PFSK-1 (cell line): ENCODE results near the gene DHX35. TPM values are rescaled to one million over a fixed set of nuclear protein-coding genes. Genes with fewer than 3 reads are reported as not detected.
A peak's percentile ranks its signal among the peaks of the same experiment; 100 is the strongest.

Experiments
- FOXP2 ChIP-seq: optimal IDR thresholded peaks from 2 replicates; pipeline ENCODE3; 2011; ENCODE audit warnings: borderline replicate concordance, control low read depth, inconsistent platforms; ENCODE audit not compliant: insufficient read depth; ENCODE audit errors: extremely low read length, extremely low read depth
- POLR2AphosphoS5 ChIP-seq: IDR thresholded peaks from 2 replicates; pipeline ENCODE4 v1.6.1; 2012; ENCODE audit warnings: low read depth, mild to moderate bottlenecking, control low read depth, low read length, moderate library complexity
- SIN3A ChIP-seq: IDR thresholded peaks from 2 replicates; pipeline ENCODE4 v1.6.1; 2012; ENCODE audit warnings: mild to moderate bottlenecking, low read length, moderate library complexity, borderline replicate concordance; ENCODE audit not compliant: insufficient read depth
- TAF1 ChIP-seq: IDR thresholded peaks from 2 replicates; pipeline ENCODE4 v1.6.1; 2012; ENCODE audit warnings: low read length, control low read depth, borderline replicate concordance; ENCODE audit not compliant: insufficient read depth
- polyA plus RNA-seq: library from polyadenylated mRNA; unstranded; fragments of >200 nt; gene quantifications from one replicate; pipeline ENCODE4 v1.2.1, GENCODE V29; 2012; ENCODE audit warnings: low read depth, missing spikeins; ENCODE audit not compliant: insufficient read length
- TF ChIP-seq, protein P1 (sequence below), 2 experiments: IDR thresholded peaks; 2 replicates each; pipeline versions ENCODE4 v1.6.1 to v1.8.0; 2011 to 2012; ENCODE audit warnings: low read depth in 2 of 2, low read length in 2 of 2, control low read depth in 1 of 2, inconsistent platforms in 1 of 2, mild to moderate bottlenecking in 1 of 2, moderate library complexity in 1 of 2; ENCODE audit not compliant: insufficient read depth in 1 of 2

Gene DHX35, protein sequence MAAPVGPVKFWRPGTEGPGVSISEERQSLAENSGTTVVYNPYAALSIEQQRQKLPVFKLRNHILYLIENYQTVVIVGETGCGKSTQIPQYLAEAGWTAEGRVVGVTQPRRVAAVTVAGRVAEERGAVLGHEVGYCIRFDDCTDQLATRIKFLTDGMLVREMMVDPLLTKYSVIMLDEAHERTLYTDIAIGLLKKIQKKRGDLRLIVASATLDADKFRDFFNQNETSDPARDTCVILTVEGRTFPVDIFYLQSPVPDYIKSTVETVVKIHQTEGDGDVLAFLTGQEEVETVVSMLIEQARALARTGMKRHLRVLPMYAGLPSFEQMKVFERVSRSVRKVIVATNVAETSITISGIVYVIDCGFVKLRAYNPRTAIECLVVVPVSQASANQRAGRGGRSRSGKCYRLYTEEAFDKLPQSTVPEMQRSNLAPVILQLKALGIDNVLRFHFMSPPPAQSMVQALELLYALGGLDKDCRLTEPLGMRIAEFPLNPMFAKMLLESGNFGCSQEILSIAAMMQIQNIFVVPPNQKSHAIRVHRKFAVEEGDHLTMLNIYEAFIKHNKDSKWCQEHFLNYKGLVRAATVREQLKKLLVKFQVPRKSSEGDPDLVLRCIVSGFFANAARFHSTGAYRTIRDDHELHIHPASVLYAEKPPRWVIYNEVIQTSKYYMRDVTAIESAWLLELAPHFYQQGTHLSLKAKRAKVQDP
- 9.4 TPM for polyA plus RNA-seq

DNA sequence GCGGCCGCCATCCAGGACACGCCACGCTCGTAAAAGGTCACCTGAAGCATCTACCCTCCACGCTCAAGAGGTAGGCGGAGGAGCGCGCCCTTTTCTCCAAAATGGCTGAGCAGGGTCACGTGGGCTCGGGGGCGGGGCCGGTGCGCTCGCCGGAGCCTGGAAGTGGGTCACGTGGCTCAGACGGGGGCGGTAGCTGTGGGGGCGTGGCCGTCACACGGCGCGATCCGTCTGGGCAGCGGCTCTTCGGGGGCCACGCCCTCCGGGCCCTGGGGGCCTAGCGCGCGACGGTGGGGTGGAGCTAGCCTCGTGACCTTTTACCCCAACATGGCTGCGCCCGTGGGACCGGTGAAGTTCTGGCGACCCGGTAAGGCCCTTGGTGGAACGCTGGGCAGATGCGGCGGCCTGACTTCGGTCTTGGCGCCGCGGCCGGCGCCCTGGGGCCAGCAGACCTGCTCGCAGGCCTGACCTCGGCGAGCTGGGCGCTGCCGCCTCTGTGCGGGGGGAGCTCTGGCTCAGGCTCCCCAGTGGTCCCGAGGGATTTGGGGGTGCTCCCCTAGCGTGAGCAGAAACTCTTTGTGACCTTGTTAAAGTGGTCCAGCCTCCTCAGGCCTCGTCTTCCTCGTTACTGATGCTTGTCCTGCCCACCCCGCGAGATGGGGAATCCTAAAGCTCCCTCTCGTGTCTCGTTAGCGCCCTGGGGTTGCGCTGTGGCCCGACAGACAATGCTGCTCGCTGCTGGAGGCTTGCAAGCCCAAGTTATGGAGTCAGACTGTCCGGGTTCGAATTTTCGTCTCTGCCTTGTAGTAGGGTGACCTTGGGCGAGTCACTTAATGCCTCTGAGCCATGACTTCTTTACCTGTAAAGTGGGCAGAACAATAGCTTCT lies at the start of gene DHX35:
DHX35 (plus strand) TSS at position 301 of the 884 bp plus-strand sequence; CDS start at position 325, 24 bp downstream.
- TF ChIP-seq SIN3A (no peak), TAF1 (peak; percentile 59; the same call in 1 of the 2 replicates), POLR2AphosphoS5 (peak; percentile 58; the same call in 1 of the 2 replicates), FOXP2 (peak; percentile 73)
- TF ChIP-seq, protein P1, sequence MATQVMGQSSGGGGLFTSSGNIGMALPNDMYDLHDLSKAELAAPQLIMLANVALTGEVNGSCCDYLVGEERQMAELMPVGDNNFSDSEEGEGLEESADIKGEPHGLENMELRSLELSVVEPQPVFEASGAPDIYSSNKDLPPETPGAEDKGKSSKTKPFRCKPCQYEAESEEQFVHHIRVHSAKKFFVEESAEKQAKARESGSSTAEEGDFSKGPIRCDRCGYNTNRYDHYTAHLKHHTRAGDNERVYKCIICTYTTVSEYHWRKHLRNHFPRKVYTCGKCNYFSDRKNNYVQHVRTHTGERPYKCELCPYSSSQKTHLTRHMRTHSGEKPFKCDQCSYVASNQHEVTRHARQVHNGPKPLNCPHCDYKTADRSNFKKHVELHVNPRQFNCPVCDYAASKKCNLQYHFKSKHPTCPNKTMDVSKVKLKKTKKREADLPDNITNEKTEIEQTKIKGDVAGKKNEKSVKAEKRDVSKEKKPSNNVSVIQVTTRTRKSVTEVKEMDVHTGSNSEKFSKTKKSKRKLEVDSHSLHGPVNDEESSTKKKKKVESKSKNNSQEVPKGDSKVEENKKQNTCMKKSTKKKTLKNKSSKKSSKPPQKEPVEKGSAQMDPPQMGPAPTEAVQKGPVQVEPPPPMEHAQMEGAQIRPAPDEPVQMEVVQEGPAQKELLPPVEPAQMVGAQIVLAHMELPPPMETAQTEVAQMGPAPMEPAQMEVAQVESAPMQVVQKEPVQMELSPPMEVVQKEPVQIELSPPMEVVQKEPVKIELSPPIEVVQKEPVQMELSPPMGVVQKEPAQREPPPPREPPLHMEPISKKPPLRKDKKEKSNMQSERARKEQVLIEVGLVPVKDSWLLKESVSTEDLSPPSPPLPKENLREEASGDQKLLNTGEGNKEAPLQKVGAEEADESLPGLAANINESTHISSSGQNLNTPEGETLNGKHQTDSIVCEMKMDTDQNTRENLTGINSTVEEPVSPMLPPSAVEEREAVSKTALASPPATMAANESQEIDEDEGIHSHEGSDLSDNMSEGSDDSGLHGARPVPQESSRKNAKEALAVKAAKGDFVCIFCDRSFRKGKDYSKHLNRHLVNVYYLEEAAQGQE (IDR thresholded peaks at IDR 0.05; ENCODE audit: insufficient read depth in 1 of 2, low read depth in 2 of 2, low read length in 2 of 2) = no peak

DNA sequence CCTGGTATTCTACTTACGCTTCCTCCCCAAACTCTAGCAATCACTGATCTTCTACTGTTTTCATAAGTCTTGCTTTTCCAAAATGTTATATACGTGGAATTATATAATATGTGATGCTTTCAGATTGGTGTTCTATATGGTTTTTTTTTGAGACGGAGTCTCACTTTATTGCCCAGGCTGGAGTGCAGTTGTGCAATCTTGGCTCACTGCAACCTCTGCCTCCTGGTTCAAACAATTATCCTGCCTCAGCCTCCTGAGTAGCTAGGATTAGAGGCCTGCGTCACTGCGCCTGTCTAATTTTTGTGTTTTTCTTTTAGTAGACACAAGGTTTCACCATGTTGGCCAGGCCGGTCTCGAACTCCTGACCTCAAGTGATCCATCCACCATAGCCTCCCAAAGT lies 46.8 kb upstream of the DHX35 start:
- TF ChIP-seq TAF1 (no peak), FOXP2 (no peak), POLR2AphosphoS5 (no peak), SIN3A (no peak)
- TF ChIP-seq, protein P1 (IDR thresholded peaks at IDR 0.05; ENCODE audit: insufficient read depth in 1 of 2, low read depth in 2 of 2, low read length in 2 of 2) = no peak

DNA sequence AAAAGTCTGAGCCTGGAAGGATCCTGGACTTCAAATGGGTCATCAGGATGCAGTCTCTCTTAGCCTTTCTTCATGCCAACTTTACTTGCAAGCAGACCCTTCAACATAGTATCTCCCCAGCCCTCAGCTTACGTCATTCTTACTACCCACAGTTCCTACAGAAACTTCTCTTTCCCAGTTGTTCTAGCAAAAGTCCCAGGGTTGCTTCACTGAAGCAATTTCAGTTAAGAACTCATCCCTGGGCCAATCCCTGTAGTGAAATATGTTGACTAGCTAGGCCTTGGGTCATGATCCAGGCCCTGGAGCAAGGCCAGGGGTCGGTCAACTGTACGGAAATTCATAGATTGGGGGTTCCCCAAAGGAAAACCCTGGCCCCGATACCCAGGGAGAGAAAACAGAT lies 44.5 kb upstream of the DHX35 start:
- no peak for TF ChIP-seq SIN3A
- TF ChIP-seq FOXP2 = no peak
- TF ChIP-seq POLR2AphosphoS5 = no peak
- no peak for TF ChIP-seq TAF1
- TF ChIP-seq, protein P1 (IDR thresholded peaks at IDR 0.05; ENCODE audit: insufficient read depth in 1 of 2, low read depth in 2 of 2, low read length in 2 of 2) = no peak

DNA sequence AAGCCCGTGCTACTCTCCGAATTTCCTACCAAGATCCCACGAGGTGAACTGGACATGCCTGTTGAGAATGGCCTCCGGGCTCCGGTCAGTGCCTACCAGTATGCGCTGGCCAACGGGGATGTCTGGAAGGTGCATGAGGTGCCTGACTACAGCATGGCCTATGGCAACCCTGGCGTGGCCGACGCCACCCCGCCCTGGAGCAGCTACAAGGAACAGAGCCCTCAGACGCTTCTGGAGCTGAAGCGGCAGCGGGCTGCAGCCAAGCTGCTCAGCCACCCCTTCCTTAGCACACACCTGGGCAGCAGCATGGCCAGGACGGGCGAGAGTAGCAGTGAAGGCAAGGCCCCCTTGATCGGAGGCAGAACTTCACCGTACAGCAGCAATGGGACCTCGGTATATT lies 44.0 kb upstream of the DHX35 start:
- TF ChIP-seq TAF1 = no peak
- no peak for TF ChIP-seq POLR2AphosphoS5
- TF ChIP-seq FOXP2 = no peak
- TF ChIP-seq, protein P1 (IDR thresholded peaks at IDR 0.05; ENCODE audit: insufficient read depth in 1 of 2, low read depth in 2 of 2, low read length in 2 of 2) = no peak
- no peak for TF ChIP-seq SIN3A
